Mesangial cell (primary cell): Measurements from ENCODE around the gene VDR. TPM values are rescaled to one million over a fixed set of nuclear protein-coding genes. Genes with fewer than 3 reads are reported as not detected.

Source experiments
- total RNA-seq: library from RNA; depleted of rRNA; stranded (reverse); fragments of >200 nt; gene quantifications from 2 replicates; pipeline ENCODE4 v1.2.3, GENCODE V29; 2015

Gene VDR
- total RNA-seq, result 1.3 and 1.6 TPM in 2 replicates

DNA sequence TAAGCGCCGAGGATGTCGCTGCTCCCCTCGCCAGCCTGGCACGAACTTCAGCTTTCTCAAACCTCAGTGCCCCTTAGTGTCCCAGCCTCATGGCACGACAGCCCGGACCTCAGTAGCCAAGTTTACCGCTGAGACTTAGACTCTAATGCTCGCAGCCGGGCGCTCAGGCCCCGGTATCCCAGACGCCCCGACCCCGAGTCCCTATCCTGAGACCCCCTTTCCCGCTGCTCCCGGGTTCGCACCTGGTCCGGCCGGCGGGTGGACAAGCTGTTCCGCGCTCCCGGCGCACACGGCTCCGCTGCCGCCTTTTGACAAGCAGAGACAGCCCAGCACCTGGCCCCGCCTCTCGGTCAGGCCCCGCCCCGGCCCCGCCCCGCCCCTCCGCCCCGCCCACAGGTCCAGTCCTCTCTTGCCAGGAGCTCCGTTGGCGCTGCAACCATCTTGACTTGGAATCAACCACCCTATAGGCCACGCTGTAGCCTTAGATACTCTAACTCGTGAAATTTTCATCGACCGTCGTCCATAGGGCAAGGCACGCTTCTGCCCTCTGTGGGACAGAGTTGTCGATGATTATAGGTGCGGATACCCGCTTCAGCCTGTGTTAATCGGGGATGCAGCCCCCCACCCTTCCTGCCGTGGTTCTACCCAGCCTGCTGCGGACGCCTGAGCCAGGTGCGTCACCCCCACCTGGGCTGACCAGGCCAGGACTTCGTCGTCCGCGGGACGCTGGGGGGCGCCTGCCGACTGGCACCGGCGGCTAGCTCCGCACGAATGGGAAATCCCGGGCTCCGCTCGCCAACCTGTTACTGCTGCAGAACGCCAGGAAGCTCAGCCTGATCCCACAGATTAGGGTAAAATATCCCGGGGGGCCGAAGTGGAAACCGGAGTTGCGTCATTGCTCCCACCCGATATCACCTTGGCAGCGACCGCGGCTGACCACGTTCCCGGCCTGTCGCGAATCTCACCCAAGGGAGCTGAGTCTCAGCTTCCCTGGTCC, at the start of gene VDR:
VDR (minus strand) TSS at position 282 of the 997 bp plus-strand sequence. CDS start 25,881 bp downstream, outside the sequence.

GRCh38 chr12:47819896-47820630, 84.7 kb downstream of the VDR start, which contains the start of gene HDAC7:
Gene HDAC7, minus strand, starts transcription at chr12:47819903. Its CDS starts 118 bp downstream, at chr12:47819785.

Other genes with a start within 250 kb of the VDR start
- 6.5 and 11.4 TPM in 2 replicates for gene RPAP3, start 199.0 kb downstream of the VDR start, total RNA-seq
- gene ENDOU, start 179.5 kb downstream of the VDR start, total RNA-seq, result not detected in 2 replicates
- 2.1 and 16.1 TPM in 2 replicates for gene RAPGEF3, start 146.1 kb downstream of the VDR start, total RNA-seq
- gene SLC48A1, start 131.8 kb downstream of the VDR start, total RNA-seq, result 5.2 and 26.1 TPM in 2 replicates
- gene HDAC7, start 85.1 kb downstream of the VDR start, total RNA-seq, result 65.0 and 83.5 TPM in 2 replicates
- gene TMEM106C, start 58.6 kb upstream of the VDR start, total RNA-seq, result 70.7 and 135 TPM in 2 replicates
- 0.49 and 0.51 TPM in 2 replicates for gene COL2A1, start 99.5 kb upstream of the VDR start, total RNA-seq
- gene SENP1, start 201.1 kb upstream of the VDR start, total RNA-seq, result 11.0 and 11.9 TPM in 2 replicates
- gene PFKM, start 214.4 kb upstream of the VDR start, total RNA-seq, result 41.9 and 44.0 TPM in 2 replicates